ENCODE data around the gene SHISAL1.

Gene SHISAL1

DNA sequence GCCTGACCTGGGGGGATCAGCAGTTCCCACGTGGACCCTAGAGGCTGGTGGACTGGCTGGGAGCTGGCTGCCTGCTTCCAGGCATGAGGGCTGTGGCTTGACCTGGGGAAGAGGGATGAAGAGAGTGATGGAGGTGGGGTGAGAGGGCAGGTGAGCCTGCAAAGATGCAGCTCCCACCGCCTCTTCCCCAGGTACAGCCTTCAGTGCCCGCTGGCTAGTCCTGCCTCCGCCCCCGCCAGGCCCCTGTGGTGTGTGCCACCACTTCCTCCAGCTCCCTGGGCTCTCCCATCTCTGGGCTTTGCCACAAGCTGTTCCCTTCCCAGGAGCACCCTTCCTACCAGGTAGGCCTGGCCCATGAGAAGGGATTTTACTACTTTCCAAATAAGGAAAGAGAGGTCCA is 112.9 kb downstream of the SHISAL1 start:
- FAIRE-seq = no peak

GRCh38 chr22:44199164-44199563 is 113.6 kb downstream of the SHISAL1 start:
- FAIRE-seq (no peak), DNase-seq (ENCODE audit: insufficient read length, low spot score) (no peak)

More for the DNA sequence above, 112.9 kb downstream of the SHISAL1 start:
- DNase-seq (ENCODE audit: insufficient read length, low spot score) = no peak

GRCh38 chr22:44197271-44197670 is 115.5 kb downstream of the SHISAL1 start:
- FAIRE-seq (no peak), DNase-seq (ENCODE audit: insufficient read length, low spot score) (no peak)

DNA sequence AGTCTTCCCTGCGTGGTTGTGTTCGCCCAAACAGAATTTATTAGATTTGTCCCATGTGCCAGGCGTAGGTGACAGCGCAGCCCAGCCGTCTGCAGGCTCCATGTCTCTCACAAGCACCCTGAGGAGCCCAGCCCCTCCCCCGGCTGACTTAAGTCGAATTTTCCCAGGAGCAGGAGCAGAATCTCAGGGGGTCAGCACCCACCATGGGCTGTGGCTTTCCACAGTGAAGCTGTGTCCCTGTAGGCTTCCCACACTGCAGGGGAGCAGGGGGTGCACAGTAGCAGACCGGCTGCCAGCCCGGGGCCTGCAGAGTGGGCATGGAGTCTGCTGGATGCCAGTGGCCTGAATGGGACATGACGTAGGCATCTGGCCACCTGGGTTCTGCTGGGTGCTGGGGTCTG is 116.0 kb downstream of the SHISAL1 start:
- FAIRE-seq = no peak
- no peak for DNase-seq (ENCODE audit: insufficient read length, low spot score)

- DNase-seq (ENCODE audit: insufficient read length, low spot score) = no peak
- no peak for FAIRE-seq
These were observed 116.5 kb downstream of the SHISAL1 start for GRCh38 chr22:44196241-44196640.

GRCh38 chr22:44195189-44195871 is 117.4 kb downstream of the SHISAL1 start:
- no peak for DNase-seq (ENCODE audit: insufficient read length, low spot score)
- FAIRE-seq = no peak

DNA sequence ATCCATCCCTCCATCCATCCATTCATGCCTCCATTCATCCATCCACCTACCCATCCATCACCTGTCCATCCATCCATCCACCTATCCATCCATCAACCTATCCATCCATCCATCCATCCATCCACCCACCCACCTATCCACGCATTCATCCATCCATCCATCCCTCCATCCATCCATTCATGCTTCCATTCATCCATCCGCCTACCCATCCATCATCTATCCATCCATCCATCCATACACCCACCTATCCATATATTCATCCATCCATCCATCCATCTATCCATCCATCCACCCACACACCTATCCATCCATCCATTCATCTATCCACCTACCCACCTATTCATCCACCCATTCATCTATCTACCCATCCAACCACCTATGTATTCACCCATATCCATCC is 118.2 kb downstream of the SHISAL1 start:
- FAIRE-seq (no peak), DNase-seq (ENCODE audit: insufficient read length, low spot score) (no peak)
